Parietal lobe (tissue), 1 donor: ENCODE results near the gene SMAD9. TPM values are rescaled to one million over a fixed set of nuclear protein-coding genes. Genes with fewer than 3 reads are reported as not detected.

Experiments
- total RNA-seq: library from RNA; depleted of rRNA; stranded (reverse); fragments of >200 nt; gene quantifications from one replicate; pipeline ENCODE4 v1.2.3, GENCODE V29; 2014

SMAD9 gene
- 14.4 TPM for total RNA-seq

GRCh38 chr13:36919833-36920615 is at the start of gene SMAD9:
Gene SMAD9, minus strand, starts transcription at chr13:36920238. Its CDS starts 40,549 bp downstream, at chr13:36879689.

GRCh38 chr13:36818804-36819738 is 101.0 kb downstream of the SMAD9 start, which contains the start of gene RFXAP:
Gene RFXAP, plus strand, starts transcription at chr13:36819222. Its CDS starts 136 bp downstream, at chr13:36819358.

Other genes starting within 250 kb of the SMAD9 start
- gene SERTM1, start 246.2 kb downstream of the SMAD9 start, total RNA-seq: 3.4 TPM
- gene RFXAP, start 101.0 kb downstream of the SMAD9 start, total RNA-seq: 20.3 TPM
- 20.7 TPM for gene ALG5, start 79.1 kb upstream of the SMAD9 start, total RNA-seq
- gene EXOSC8, start 80.5 kb upstream of the SMAD9 start, total RNA-seq: 47.0 TPM
- gene SUPT20H, start 139.4 kb upstream of the SMAD9 start, total RNA-seq: 132 TPM
- gene CSNK1A1L, start 185.4 kb upstream of the SMAD9 start, total RNA-seq: not detected